ENCODE measurements around the gene ELFN2. TPM values are rescaled to one million over a fixed set of nuclear protein-coding genes. Genes with fewer than 3 reads are reported as not detected.

ELFN2 gene
- total RNA-seq, 4 donors from 2014 or later = 0.10 to 0.59 (median 0.31) TPM

DNA sequence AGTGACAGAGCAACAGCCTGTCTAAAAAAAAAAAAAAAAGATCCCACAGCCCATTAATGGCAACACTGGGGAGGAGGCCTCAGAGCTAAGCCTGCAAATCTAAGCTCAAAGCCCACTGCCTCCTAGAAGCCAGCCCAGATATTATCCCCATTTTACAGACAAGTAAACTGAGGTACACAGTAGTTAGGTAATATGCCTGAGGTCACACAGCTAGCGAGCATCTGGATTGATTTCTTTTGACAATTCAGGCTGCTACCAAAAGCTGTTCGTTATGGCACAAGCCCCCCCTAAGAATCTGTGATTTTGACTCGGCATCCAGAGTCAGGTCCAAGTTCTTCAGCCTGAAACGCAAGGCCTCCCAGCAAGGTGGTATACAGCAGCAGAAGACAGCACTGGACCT lies 13.7 kb downstream of the ELFN2 start:
- no peaks in the 10 kb centered on the region for H3K4me1 ChIP-seq
- no peak for DNase-seq (ENCODE audit: low spot score in 2 of 2)
- H3K27me3 ChIP-seq = peaks cover 85% of the 10 kb centered on the region
- no peak overlapping the region for H3K4me3 ChIP-seq
- no peak overlapping the region for H3K27ac ChIP-seq
- TF ChIP-seq POLR2A (IDR thresholded peaks at IDR 0.05) = no peak
- no peak for TF ChIP-seq POLR2AphosphoS5 (IDR thresholded peaks at IDR 0.05)
- TF ChIP-seq, protein P1, sequence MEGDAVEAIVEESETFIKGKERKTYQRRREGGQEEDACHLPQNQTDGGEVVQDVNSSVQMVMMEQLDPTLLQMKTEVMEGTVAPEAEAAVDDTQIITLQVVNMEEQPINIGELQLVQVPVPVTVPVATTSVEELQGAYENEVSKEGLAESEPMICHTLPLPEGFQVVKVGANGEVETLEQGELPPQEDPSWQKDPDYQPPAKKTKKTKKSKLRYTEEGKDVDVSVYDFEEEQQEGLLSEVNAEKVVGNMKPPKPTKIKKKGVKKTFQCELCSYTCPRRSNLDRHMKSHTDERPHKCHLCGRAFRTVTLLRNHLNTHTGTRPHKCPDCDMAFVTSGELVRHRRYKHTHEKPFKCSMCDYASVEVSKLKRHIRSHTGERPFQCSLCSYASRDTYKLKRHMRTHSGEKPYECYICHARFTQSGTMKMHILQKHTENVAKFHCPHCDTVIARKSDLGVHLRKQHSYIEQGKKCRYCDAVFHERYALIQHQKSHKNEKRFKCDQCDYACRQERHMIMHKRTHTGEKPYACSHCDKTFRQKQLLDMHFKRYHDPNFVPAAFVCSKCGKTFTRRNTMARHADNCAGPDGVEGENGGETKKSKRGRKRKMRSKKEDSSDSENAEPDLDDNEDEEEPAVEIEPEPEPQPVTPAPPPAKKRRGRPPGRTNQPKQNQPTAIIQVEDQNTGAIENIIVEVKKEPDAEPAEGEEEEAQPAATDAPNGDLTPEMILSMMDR (IDR thresholded peaks at IDR 0.05) = no peak
- no peak for TF ChIP-seq EP300 (IDR thresholded peaks at IDR 0.05)
- no peaks in the 10 kb centered on the region for H3K9me3 ChIP-seq
- 96% methylated on average over 4 of the region's 4 CpGs for WGBS
- H3K36me3 ChIP-seq = no peaks in the 10 kb centered on the region

DNA sequence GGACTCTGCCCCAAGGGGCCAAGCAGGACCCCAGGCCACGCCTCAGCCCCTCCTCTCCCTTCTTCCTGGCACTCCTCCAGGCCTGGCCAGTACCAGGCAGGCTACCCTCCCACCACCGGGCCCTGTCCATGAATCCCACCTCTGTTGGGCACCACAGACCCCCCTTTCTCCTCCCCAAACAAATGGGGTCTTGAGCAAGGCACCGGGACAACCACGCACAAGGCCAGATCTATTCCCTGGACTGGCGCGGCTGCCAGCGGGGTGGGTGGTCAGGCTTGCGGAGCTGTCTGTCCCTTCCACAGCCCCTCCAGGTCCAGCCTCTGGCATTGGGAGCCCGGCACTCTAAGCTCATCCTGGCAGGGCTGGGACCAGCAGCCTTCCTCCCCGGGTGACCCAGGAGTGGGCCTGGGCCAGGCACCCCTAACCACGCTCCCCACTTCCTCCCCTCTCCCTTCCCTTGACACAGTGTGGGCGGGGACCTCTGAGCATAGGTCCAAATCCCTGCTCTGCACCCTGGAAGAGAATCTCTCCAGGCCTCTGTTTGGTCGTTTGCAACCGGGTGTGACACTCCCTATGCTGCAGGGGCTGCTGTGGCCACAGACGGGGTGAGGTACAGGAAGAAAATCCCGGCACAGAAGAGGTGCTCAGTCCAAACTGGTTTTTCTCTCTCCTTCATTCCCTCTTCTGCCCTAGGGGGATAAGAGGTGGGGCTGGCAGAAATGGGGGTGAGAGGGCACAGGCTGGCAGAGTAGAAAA lies 14.6 kb downstream of the ELFN2 start:
- TF ChIP-seq POLR2A (IDR thresholded peaks at IDR 0.05) (no peak), POLR2AphosphoS5 (IDR thresholded peaks at IDR 0.05) (no peak)
- TF ChIP-seq, protein P1 (IDR thresholded peaks at IDR 0.05) = no peak
- H3K4me3 ChIP-seq = no peak overlapping the region
- peaks cover 82% of the 10 kb centered on the region for H3K27me3 ChIP-seq
- no peaks in the 10 kb centered on the region for H3K9me3 ChIP-seq
- WGBS = 60% methylated on average over 5 of the region's 16 CpGs
- H3K36me3 ChIP-seq = no peaks in the 10 kb centered on the region
- no peak for DNase-seq (ENCODE audit: low spot score in 2 of 2)
- H3K4me1 ChIP-seq = no peaks in the 10 kb centered on the region
- H3K27ac ChIP-seq = no peak overlapping the region

DNA sequence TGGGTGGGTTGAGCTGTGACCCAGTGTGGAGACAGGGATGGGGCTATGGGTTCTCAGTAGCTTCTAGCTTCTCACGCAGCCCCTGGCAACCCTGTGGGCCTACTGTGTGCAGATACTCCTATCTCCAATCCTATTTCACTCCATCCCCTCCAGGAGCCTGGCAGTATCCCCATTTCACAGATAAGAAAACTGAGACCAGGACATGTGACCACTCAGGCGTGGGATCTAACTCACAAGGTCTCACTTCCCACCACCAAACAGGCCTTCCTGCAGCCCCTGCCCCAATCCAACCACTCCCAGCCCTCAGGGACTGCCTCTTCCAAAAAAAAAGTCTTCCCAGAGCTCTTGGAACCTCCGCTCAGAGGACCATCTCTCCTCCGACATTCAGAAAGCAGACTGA lies 15.6 kb downstream of the ELFN2 start:
- no peak for DNase-seq (ENCODE audit: low spot score in 2 of 2)
- WGBS = 61% methylated on average over 4 of the region's 4 CpGs
- Histone ChIP-seq H3K27ac (no peak overlapping the region), H3K9me3 (no peaks in the 10 kb centered on the region), H3K4me3 (no peak overlapping the region), H3K4me1 (no peaks in the 10 kb centered on the region), H3K27me3 (peaks cover 79% of the 10 kb centered on the region), H3K36me3 (no peaks in the 10 kb centered on the region)
- no peak for TF ChIP-seq POLR2AphosphoS5 (IDR thresholded peaks at IDR 0.05)
- no peak for TF ChIP-seq EP300 (IDR thresholded peaks at IDR 0.05)
- TF ChIP-seq POLR2A (IDR thresholded peaks at IDR 0.05) = no peak
- TF ChIP-seq, protein P1 (IDR thresholded peaks at IDR 0.05) = no peak

DNA sequence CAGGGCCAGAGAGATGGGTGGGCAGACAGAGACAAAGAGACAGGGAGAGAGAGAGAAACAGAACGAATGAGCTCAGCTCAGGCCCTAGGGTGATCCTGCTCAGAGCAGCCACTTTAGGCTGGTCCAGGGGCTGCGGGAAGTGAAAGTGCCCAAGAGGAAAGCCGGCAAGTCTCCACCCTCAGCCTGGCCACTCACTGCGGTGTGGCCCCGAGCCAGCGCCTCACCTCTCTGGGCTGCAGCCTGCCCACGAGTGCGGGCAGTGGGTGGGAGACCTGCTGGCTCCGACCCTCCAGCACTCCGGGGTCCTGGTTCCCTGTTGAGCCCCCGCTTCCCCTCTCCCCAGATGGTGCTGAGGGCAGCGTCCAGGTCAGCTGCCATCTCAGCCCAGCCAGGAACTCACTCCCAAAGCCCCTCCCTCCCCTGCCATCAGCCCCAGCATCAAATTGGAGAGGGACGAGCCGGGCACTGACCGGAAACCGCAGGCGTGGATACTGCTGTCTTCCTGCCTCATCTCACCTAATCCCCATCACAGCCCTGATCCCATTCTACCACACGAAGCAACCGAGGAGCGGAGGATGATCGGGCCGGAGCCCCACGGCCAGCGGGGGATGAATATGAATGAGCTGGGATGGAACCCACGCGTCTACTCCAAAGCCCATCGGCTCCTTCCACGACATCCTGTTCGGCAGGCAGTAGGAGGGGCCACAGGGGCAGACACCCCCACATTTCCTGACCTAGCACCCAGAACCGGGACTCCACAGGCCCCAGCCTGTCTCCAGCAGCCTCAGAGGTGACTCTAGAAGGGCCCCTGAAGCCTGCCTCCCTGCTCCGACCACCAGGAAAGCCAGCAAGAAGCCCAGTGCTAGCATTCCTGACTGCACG lies 16.9 kb downstream of the ELFN2 start:
- DNase-seq (ENCODE audit: low spot score in 2 of 2) = no peak
- Histone ChIP-seq H3K36me3 (no peaks in the 10 kb centered on the region), H3K27me3 (peaks cover 81% of the 10 kb centered on the region), H3K4me3 (no peak overlapping the region), H3K4me1 (no peaks in the 10 kb centered on the region), H3K27ac (no peak overlapping the region), H3K9me3 (no peaks in the 10 kb centered on the region)
- WGBS = 74% methylated on average over 30 of the region's 32 CpGs
- TF ChIP-seq, protein P1 (IDR thresholded peaks at IDR 0.05) = no peak
- TF ChIP-seq POLR2A (IDR thresholded peaks at IDR 0.05) = no peak
- TF ChIP-seq EP300 (IDR thresholded peaks at IDR 0.05) = no peak
- TF ChIP-seq POLR2AphosphoS5 (IDR thresholded peaks at IDR 0.05) = no peak

DNA sequence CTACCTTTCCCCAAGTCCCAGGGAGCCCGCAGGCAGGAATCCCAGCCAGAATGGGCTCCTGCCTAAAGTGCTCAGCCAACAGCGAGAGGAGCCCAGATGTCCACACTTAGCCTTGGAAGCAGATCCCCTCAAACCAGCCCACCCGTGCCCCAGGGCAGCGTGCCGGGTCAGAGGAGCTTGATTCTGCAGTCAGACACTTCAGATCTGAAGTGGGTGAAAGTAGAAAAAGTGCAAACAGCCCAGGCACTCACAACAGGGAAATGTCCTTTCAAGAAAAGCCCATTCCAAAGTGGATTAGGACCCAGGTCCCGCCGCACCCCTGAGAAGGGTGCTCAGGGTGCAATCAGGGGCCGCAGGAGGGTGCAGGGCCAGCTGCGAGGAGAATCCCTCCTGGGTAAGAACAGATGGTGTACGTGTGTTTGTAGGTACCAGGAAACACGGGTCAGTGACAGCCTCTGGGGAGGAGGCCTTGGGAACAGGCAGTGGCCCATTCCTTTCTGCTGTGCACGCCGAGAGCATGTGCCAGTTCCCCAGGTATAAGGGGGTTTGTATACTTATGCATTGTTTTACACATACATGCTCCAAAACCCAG lies 17.7 kb downstream of the ELFN2 start:
- no peak overlapping the region for H3K4me3 ChIP-seq
- no peak for DNase-seq (ENCODE audit: low spot score in 2 of 2)
- no peaks in the 10 kb centered on the region for H3K4me1 ChIP-seq
- H3K9me3 ChIP-seq = no peaks in the 10 kb centered on the region
- no peaks in the 10 kb centered on the region for H3K36me3 ChIP-seq
- H3K27ac ChIP-seq = no peak overlapping the region
- WGBS = 82% methylated on average over 11 of the region's 13 CpGs
- TF ChIP-seq EP300 (IDR thresholded peaks at IDR 0.05) (no peak), POLR2AphosphoS5 (IDR thresholded peaks at IDR 0.05) (no peak), POLR2A (IDR thresholded peaks at IDR 0.05) (no peak)
- peaks cover 74% of the 10 kb centered on the region for H3K27me3 ChIP-seq
